MCF 10A (cell line): ENCODE measurements around the gene LRP1. TPM values are rescaled to one million over a fixed set of nuclear protein-coding genes. Genes with fewer than 3 reads are reported as not detected.

Source experiments
- BruUV-seq: library from RNA; stranded (reverse); fragments of 400-500 nt; replicated peaks from 2 replicates; lab custom pipeline; 2021; lab: Mats Ljungman, UMichigan
- CTCF ChIA-PET: fragments of 300-600 bp; sonication (Branson Sonifier 250); formaldehyde crosslinking; extraction: SDS; loops from one replicate; lab custom pipeline; 2021; ENCODE audit warnings: antibody characterized with exemption, inconsistent platforms; lab: Yijun Ruan, JAX
- POLR2A ChIA-PET: fragments of 300-600, 350-650 bp; sonication (Branson Sonifier 250); formaldehyde crosslinking; extraction: SDS; loops from one replicate; lab custom pipeline; 2020; ENCODE audit warnings: antibody characterized with exemption, inconsistent platforms; lab: Yijun Ruan, JAX
- DNase-seq: peaks from one replicate; pipeline ENCODE4 v3.0.0-alpha.2; 2018; ENCODE audit not compliant: unreplicated experiment
- H3K27ac Mint-ChIP-seq: one replicate; pipeline ENCODE4 v1.8.0; 2022; ENCODE audit warnings: mild to moderate bottlenecking, low read depth, mixed read lengths; ENCODE audit not compliant: unreplicated experiment
- H3K27me3 Mint-ChIP-seq: one replicate; pipeline ENCODE4 v1.8.0; 2022; ENCODE audit warnings: mixed read lengths; ENCODE audit not compliant: insufficient read depth, unreplicated experiment
- H3K36me3 Mint-ChIP-seq: one replicate; pipeline ENCODE4 v1.8.0; 2022; ENCODE audit warnings: mild to moderate bottlenecking, moderate library complexity, mixed read lengths; ENCODE audit not compliant: insufficient read depth, unreplicated experiment
- H3K4me1 Mint-ChIP-seq: one replicate; pipeline ENCODE4 v1.8.0; 2022; ENCODE audit warnings: mixed read lengths; ENCODE audit not compliant: insufficient read depth, unreplicated experiment
- H3K4me3 Mint-ChIP-seq: one replicate; pipeline ENCODE4 v1.8.0; 2022; ENCODE audit warnings: mild to moderate bottlenecking, moderate library complexity, mixed read lengths; ENCODE audit not compliant: unreplicated experiment
- H3K9me3 Mint-ChIP-seq: one replicate; pipeline ENCODE4 v1.8.0; 2022; ENCODE audit warnings: mixed read lengths; ENCODE audit not compliant: unreplicated experiment
- CTCF ChIP-seq: fragments of 200-600 bp; IDR thresholded peaks from one replicate; pipeline ENCODE4 v1.8.0; 2022; ENCODE audit warnings: antibody characterized with exemption, mild to moderate bottlenecking; ENCODE audit not compliant: unreplicated experiment
- intact Hi-C: fragments of 100-400 bp; cut with micrococcal nuclease; formaldehyde crosslinking; loops from 2 replicates; pipeline ENCODE4 v1.14.1; 2022
- total RNA-seq: library from RNA; stranded (reverse); gene quantifications from 2 replicates; pipeline ENCODE4 v1.2.3, GENCODE V29; 2022

LRP1 gene
- total RNA-seq, 1 experiment from 2014 or later, result 18.9 TPM

DNA sequence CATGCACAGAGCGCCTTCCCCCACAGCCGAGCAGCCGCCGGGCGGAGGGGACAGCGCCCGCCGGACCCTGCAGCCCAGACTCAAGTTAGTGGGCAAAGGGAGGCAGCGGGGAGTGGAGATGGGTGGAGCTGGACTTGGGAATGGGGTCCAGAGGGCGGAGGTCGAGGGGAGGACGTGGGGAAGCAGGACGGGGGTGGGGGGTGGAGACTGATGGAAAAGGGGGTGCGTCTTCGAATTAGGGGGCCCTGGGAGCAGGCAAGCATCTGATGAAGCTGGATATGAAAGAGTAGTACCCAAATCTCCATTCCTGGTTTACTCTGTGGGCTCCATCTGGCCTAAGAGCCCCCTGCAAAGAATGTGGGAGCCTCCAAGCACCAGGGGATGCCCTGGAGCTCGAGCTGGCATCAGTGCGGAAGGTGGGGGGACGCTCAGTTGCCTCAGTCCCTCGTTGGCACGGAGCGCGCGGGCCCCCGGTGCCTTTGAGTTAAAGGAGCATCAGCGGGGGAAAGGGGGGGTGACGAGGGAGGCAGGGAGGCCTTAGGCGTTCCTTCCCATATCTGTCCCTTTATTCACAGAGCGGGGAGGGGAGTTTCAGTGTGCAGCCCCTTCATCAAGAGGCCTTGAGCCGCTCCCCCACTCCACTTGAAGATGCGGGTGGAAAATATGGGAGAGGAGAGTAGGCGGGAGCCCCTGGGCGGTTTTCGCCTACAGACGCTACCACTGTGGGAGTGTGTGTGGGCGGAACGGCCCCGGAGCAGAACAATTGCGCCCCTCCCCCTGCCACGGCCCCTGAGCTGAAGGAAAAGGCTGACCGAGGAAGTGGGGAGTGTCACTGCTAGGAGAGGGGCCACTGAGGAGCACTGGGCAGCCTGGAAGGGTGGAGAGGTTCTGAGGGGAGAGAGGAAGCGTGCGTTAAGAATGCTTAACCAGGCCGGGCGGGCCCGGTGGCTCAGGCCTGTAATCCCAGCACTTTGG, 38.7 kb upstream of the LRP1 start:
- H3K4me3 Mint-ChIP-seq, result peak overlapping the region; percentile 90
- no peaks in the 10 kb centered on the region for H3K9me3 Mint-ChIP-seq
- TF ChIP-seq CTCF, result no peak
- ChIA-PET CTCF (interaction anchor here (0.6 to 13.9 kb wide), 5 partner anchors 20 to 252 kb away, joined by 3 to 147 read pairs (median 6); partner anchors contain the start of gene STAT6), POLR2A (interaction anchor here (1.0 to 16.5 kb wide), 7 partner anchors 9 to 86 kb away, joined by 4 to 610 read pairs (median 39); partner anchors contain the start of genes NEMP1 and STAT6)
- no peaks in the 10 kb centered on the region for H3K27me3 Mint-ChIP-seq
- H3K4me1 Mint-ChIP-seq, result peaks cover 44% of the 10 kb centered on the region
- peaks cover 55% of the 10 kb centered on the region for H3K36me3 Mint-ChIP-seq
- peak; percentile 57 for DNase-seq
- intact Hi-C loops, result no loop called here
- peak overlapping the region; percentile 94 for H3K27ac Mint-ChIP-seq
- no TSS peak for BruUV-seq

DNA sequence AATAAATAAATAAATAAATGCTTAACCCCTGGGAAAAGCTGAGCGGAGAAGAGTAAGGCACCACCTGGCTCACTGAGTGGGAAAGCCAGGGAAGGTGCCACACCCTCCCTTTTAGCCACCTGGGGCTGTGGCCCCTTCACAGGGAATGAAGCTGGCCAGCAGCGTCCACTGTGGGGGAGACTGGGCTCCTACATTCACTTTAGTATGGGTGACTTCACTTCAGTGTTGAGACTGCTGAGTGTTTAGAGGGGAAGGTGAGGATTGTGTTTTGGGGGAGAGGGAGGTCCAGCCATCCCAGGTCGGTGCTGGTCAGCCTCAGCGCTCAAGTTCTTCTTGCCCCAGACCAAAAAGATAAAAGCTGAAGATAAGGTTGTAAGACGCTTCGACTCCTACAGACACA, 37.8 kb upstream of the LRP1 start:
- BruUV-seq, result no TSS peak
- H3K27ac Mint-ChIP-seq, result peak overlapping the region; percentile 94
- peaks cover 63% of the 10 kb centered on the region for H3K36me3 Mint-ChIP-seq
- no peaks in the 10 kb centered on the region for H3K9me3 Mint-ChIP-seq
- no peaks in the 10 kb centered on the region for H3K27me3 Mint-ChIP-seq
- no peak for TF ChIP-seq CTCF
- CTCF ChIA-PET, result interaction anchor here (0.6 to 13.9 kb wide), 5 partner anchors 11 to 252 kb away, joined by 3 to 147 read pairs (median 5); partner anchors contain the start of gene STAT6
- peaks cover 50% of the 10 kb centered on the region for H3K4me1 Mint-ChIP-seq
- intact Hi-C loops, result no loop called here
- H3K4me3 Mint-ChIP-seq, result peak overlapping the region; percentile 90
- no peak for DNase-seq
- POLR2A ChIA-PET, result interaction anchor here (0.7 to 16.5 kb wide), 10 partner anchors 8 to 674 kb away, joined by 3 to 610 read pairs (median 6); partner anchors contain the start of genes NEMP1 and STAT6

- peaks cover 69% of the 10 kb centered on the region for H3K36me3 Mint-ChIP-seq
- BruUV-seq, result no TSS peak
- no peak for TF ChIP-seq CTCF
- intact Hi-C loops, result no loop called here
- no peaks in the 10 kb centered on the region for H3K9me3 Mint-ChIP-seq
- ChIA-PET CTCF (interaction anchor here (0.6 to 13.9 kb wide), 7 partner anchors 11 to 85 kb away, joined by 4 to 147 read pairs (median 10); partner anchors contain the start of gene STAT6), POLR2A (interaction anchor here (0.7 to 16.5 kb wide), 9 partner anchors 8 to 674 kb away, joined by 3 to 610 read pairs (median 6); partner anchors contain the start of genes NEMP1 and STAT6)
- no peaks in the 10 kb centered on the region for H3K27me3 Mint-ChIP-seq
- peak overlapping the region; percentile 90 for H3K4me3 Mint-ChIP-seq
- H3K27ac Mint-ChIP-seq, result peak overlapping the region; percentile 94
- DNase-seq, result no peak
- peaks cover 51% of the 10 kb centered on the region for H3K4me1 Mint-ChIP-seq
Measured at GRCh38 chr12:57090924-57091637, 37.2 kb upstream of the LRP1 start.
